OCI-LY7 (cell line): ENCODE measurements around the gene ZNF536.

Experiments used
- CTCF ChIP-seq: fragments of 200-600 bp; sonication (generic); conservative IDR thresholded peaks from 2 replicates; pipeline ENCODE4 v1.5.1; 2014; ENCODE audit warnings: mild to moderate bottlenecking, antibody characterized with exemption, low read length, moderate library complexity, mixed read lengths
- EZH2phosphoT487 ChIP-seq: fragments of 200-600 bp; sonication (generic); IDR thresholded peaks from 2 replicates; pipeline ENCODE4 v1.6.1; 2018; ENCODE audit warnings: low read depth, borderline replicate concordance, mild to moderate bottlenecking, mixed run types, antibody characterized with exemption, low read length, moderate library complexity, mixed read lengths

- no peak for TF ChIP-seq CTCF
- TF ChIP-seq EZH2phosphoT487 = no peak
Measured at GRCh38 chr19:30366282-30366681, 5.9 kb upstream of the ZNF536 start.
